Sigmoid colon (tissue), 7 donors: ENCODE data around the gene LPP. TPM values are rescaled to one million over a fixed set of nuclear protein-coding genes. Genes with fewer than 3 reads are reported as not detected.

Source experiments
- DNase-seq: peaks from one replicate; pipeline ENCODE4 v3.0.0-alpha.2; 2019
- H3K27ac ChIP-seq, 4 donors: fragments of 200-600 bp; sonication (generic); one replicate each; pipeline ENCODE4 v1.5.1; 2016 to 2019; ENCODE audit warnings: mild to moderate bottlenecking in 1 of 4
- H3K27me3 ChIP-seq, 3 donors: fragments of 200-600 bp; sonication (generic); one replicate each; pipeline ENCODE4 v1.5.1; 2019; ENCODE audit warnings: mild to moderate bottlenecking in 1 of 3
- H3K36me3 ChIP-seq, 4 donors: fragments of 200-600 bp; sonication (generic); one replicate each; pipeline ENCODE4 v1.5.1; 2016 to 2019
- H3K4me1 ChIP-seq, 4 donors: fragments of 200-600 bp; sonication (generic); one replicate each; pipeline ENCODE4 v1.5.1; 2017 to 2019
- H3K4me3 ChIP-seq, 4 donors: fragments of 200-600 bp; sonication (generic); one replicate each; pipeline ENCODE4 v1.5.1; 2017 to 2019; ENCODE audit warnings: mild to moderate bottlenecking in 2 of 4, moderate library complexity in 1 of 4
- H3K9me3 ChIP-seq, 4 donors: fragments of 200-600 bp in 3 of 4; sonication (generic) in 3 of 4; one replicate each; pipeline versions ENCODE4 v1.5.1 to v1.6.1; 2013 to 2019
- EP300 ChIP-seq, 4 donors: sonication (generic); formaldehyde crosslinking; IDR thresholded peaks; one replicate each; pipeline ENCODE4 v1.6.1; 2017; ENCODE audit warnings: antibody characterized with exemption in 4 of 4
- POLR2A ChIP-seq, 2 donors: fragments of 450-650 bp; IDR thresholded peaks; one replicate each; pipeline ENCODE4 v1.6.1; 2016; ENCODE audit warnings: antibody characterized with exemption in 2 of 2, mild to moderate bottlenecking in 2 of 2, moderate library complexity in 2 of 2
- POLR2AphosphoS5 ChIP-seq, 4 donors: sonication (generic); formaldehyde crosslinking; IDR thresholded peaks; one replicate each; pipeline ENCODE4 v1.6.1; 2017; ENCODE audit warnings: antibody characterized with exemption in 4 of 4
- WGBS, 2 donors: extraction: QIAGEN DNeasy Blood & Tissue Kit; methylation state at CpG; one replicate each; pipeline ENCODE4 v1.1.7; 2013; 5-methylcytosine and 5-hydroxymethylcytosine counted together
- intact Hi-C: fragments of 100-400 bp; cut with DNase I; formaldehyde crosslinking; loops from one replicate; pipeline ENCODE4 v1.15.1; 2023
- polyA plus RNA-seq, 3 donors: library from polyadenylated mRNA; stranded (reverse); fragments of 200-250 nt; gene quantifications; one replicate each; pipeline ENCODE4 v1.2.3, GENCODE V29; 2013
- total RNA-seq, 4 donors: library from RNA; depleted of rRNA; stranded (reverse); fragments of >200 nt; gene quantifications; one replicate each; pipeline ENCODE4 v1.1.0, GENCODE V29; 2016
- TF ChIP-seq, protein P1 (sequence below), 4 experiments: fragments of 450-650 bp in 3 of 4; fragments of 200-600 bp in 1 of 4; IDR thresholded peaks; one replicate each; pipeline ENCODE4 v1.5.1; 2016 to 2019; ENCODE audit warnings: antibody characterized with exemption in 4 of 4, mild to moderate bottlenecking in 3 of 4, moderate library complexity in 2 of 4
- donor health status: healthy with polysubstance abuse.
- donor health status: Bipolar disorder and iron deficiency.
- donor health status: healthy.

LPP gene
- total and polyA plus RNA-seq, 7 donors: 5.3 to 1,773 (median 824) TPM

DNA sequence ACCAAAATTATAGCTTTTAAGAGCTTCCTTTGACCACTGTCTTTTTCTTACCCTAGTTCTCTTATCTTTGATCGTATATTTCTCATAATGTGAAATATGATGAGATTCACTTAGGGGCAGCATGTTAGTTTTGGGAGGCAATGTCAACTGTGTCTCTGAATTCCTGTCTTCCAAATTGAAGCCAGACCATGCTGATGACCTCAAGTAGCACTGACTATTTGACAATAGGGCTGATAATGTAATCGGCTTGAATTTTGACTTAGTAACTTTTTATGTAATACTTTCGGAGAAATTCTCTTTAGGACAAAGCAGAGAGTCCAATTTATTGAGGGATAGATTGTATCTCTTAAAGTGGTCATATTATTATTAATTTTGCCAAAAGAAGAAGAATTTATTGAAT is 722.4 kb downstream of the LPP start:
- no peak overlapping the region for H3K27ac ChIP-seq
- TF ChIP-seq EP300 (IDR thresholded peaks at IDR 0.05): no peak
- no peak for TF ChIP-seq POLR2A (IDR thresholded peaks at IDR 0.05)
- TF ChIP-seq, protein P1, sequence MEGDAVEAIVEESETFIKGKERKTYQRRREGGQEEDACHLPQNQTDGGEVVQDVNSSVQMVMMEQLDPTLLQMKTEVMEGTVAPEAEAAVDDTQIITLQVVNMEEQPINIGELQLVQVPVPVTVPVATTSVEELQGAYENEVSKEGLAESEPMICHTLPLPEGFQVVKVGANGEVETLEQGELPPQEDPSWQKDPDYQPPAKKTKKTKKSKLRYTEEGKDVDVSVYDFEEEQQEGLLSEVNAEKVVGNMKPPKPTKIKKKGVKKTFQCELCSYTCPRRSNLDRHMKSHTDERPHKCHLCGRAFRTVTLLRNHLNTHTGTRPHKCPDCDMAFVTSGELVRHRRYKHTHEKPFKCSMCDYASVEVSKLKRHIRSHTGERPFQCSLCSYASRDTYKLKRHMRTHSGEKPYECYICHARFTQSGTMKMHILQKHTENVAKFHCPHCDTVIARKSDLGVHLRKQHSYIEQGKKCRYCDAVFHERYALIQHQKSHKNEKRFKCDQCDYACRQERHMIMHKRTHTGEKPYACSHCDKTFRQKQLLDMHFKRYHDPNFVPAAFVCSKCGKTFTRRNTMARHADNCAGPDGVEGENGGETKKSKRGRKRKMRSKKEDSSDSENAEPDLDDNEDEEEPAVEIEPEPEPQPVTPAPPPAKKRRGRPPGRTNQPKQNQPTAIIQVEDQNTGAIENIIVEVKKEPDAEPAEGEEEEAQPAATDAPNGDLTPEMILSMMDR (IDR thresholded peaks at IDR 0.05): no peak
- TF ChIP-seq POLR2AphosphoS5 (IDR thresholded peaks at IDR 0.05): no peak
- DNase-seq: no peak
- whole genome bisulfite sequencing, 2 donors: 88 to 90% methylated on average over 3 of the region's 3 CpGs
- H3K9me3 ChIP-seq: no peaks in the 10 kb centered on the region
- H3K4me3 ChIP-seq: no peak overlapping the region
- intact Hi-C loops: no loop called here
- H3K36me3 ChIP-seq: peaks cover 0 to 80% (median 24%) of the 10 kb centered on the region in 4 donors
- H3K4me1 ChIP-seq: peaks cover 0 to 14% (median 5%) of the 10 kb centered on the region in 4 donors
- H3K27me3 ChIP-seq: no peaks in the 10 kb centered on the region

DNA sequence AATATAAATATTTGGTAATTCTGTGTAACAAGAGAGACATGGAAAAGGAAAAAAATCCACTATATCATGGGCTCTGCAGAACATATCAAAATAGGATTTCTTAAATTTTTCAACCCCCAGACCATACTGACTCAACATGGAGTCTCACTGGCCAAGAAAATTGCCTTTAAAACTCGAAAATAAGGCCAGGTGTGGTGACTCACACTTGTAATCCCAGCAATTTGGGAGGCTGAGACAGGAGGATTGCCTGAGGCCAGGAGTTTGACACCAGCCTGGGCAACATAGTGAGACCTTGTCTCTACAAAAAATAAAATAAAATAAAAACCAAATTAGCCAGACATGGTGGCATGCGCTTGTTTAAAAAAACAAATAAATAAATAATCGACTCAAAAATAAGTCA is 723.4 kb downstream of the LPP start:
- intact Hi-C loops: no loop called here
- WGBS, 2 donors: 88 to 92% methylated on average over 3 of the region's 3 CpGs
- H3K36me3 ChIP-seq: peaks cover 0 to 78% (median 22%) of the 10 kb centered on the region in 4 donors

DNA sequence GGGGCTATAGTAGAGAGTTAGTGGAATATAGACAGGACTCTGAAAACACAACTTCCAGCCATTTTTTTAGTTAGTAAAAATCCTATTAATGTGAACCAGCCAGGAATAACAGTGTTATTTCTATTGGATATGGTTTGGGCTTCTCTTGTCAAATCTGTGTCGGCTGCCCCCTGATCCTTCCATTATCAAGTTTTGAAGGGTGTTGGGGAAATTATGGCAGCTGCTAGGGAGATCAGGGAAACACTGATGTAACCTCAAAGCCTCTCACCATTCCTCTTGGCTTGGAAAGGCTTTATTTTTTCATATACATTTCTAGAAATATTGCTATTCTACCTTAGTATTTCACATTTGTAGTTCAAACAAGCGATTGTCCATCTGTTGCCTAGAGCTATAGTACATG is 724.1 kb downstream of the LPP start:
- Histone ChIP-seq H3K36me3 (peaks cover 0 to 76% (median 17%) of the 10 kb centered on the region in 4 donors), H3K27ac (no peak overlapping the region), H3K9me3 (no peaks in the 10 kb centered on the region), H3K4me3 (no peak overlapping the region), H3K27me3 (no peaks in the 10 kb centered on the region), H3K4me1 (peaks cover 0 to 32% (median 14%) of the 10 kb centered on the region in 4 donors)
- 96 to 98% methylated on average over 2 of the region's 2 CpGs for WGBS, 2 donors
- TF ChIP-seq EP300 (IDR thresholded peaks at IDR 0.05): no peak
- TF ChIP-seq, protein P1 (IDR thresholded peaks at IDR 0.05): no peak
- TF ChIP-seq POLR2AphosphoS5 (IDR thresholded peaks at IDR 0.05): no peak
- no peak for TF ChIP-seq POLR2A (IDR thresholded peaks at IDR 0.05)
- intact Hi-C loops: no loop called here
- DNase-seq: no peak

More for the DNA sequence above, 723.4 kb downstream of the LPP start:
- Histone ChIP-seq H3K9me3 (no peaks in the 10 kb centered on the region), H3K4me1 (peaks cover 0 to 25% (median 12%) of the 10 kb centered on the region in 4 donors), H3K27me3 (no peaks in the 10 kb centered on the region), H3K4me3 (no peak overlapping the region), H3K27ac (no peak overlapping the region)
- TF ChIP-seq EP300 (IDR thresholded peaks at IDR 0.05): no peak
- TF ChIP-seq, protein P1 (IDR thresholded peaks at IDR 0.05): no peak
- no peak for TF ChIP-seq POLR2A (IDR thresholded peaks at IDR 0.05)
- DNase-seq: no peak

DNA sequence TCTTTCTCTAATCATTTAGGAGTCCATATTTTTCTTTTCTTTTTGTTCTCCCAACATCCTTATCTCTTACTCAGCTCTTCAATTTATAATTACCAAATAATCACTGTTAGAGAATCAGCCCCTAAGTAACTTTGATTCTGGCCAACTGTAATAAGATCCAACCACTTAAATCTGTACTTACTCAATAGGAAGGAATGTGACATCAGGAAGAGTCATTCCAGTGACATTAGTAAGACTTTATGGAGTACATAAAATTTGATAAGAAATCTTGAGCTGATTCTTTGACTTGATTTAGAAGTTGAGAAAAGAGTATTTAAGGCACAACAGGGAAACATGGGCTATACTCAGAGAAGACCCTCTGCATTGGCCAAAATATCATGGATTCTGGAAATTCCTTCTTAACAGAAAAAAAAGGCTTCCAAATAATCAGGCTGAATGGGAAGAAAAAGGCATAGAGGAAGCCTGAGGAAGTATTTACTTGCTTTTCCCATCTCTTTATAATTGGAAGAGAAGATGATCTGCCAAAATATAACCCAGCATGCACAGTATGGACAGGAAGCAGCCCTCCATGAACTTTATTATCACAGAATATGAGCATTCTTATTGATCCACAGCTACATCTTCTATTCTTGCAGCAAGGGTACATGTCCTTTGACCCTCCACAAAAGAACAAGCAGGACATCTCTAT is 728.1 kb downstream of the LPP start:
- no peak for DNase-seq
- peaks cover 0 to 50% (median 6%) of the 10 kb centered on the region in 4 donors for H3K36me3 ChIP-seq
- H3K27ac ChIP-seq: peak overlapping the region in 2 of 4 donors; percentile 11 to 30
- no peak overlapping the region for H3K4me3 ChIP-seq
- H3K9me3 ChIP-seq: no peaks in the 10 kb centered on the region
- peaks cover 0 to 33% (median 11%) of the 10 kb centered on the region in 4 donors for H3K4me1 ChIP-seq
- intact Hi-C loops: loop anchor here (5.0 kb wide), 1 partner anchor 1140 kb away; no protein-coding TSS in a partner anchor
- no peaks in the 10 kb centered on the region for H3K27me3 ChIP-seq
- TF ChIP-seq, protein P1 (IDR thresholded peaks at IDR 0.05): no peak
- TF ChIP-seq POLR2AphosphoS5 (IDR thresholded peaks at IDR 0.05): peak in 3 of 4 donors; percentile 47 to 60 (median 56)
